ENCODE measurements around the gene HIGD1C. TPM values are rescaled to one million over a fixed set of nuclear protein-coding genes. Genes with fewer than 3 reads are reported as not detected.

HIGD1C gene
- total RNA-seq, 2 experiments from 2014 or later: not detected

- TF ChIP-seq CTCF (IDR thresholded peaks at IDR 0.05): no peak
- no peak for DNase-seq
- no peak overlapping the region for H3K4me3 Mint-ChIP-seq
- no peaks in the 10 kb centered on the region for H3K27me3 Mint-ChIP-seq
- H3K9me3 Mint-ChIP-seq: no peaks in the 10 kb centered on the region
- H3K4me1 Mint-ChIP-seq (ENCODE audit: low read depth): peaks cover 15% of the 10 kb centered on the region
- POLR2A ChIA-PET: no interaction called here
- intact Hi-C loops (cut with micrococcal nuclease): loop anchor here (10.0 kb wide), 1 partner anchor 168 kb away; no protein-coding TSS in a partner anchor
- H3K27ac Mint-ChIP-seq: no peak overlapping the region
- CTCF ChIA-PET: no interaction called here
- peaks cover 50% of the 10 kb centered on the region for H3K36me3 Mint-ChIP-seq (ENCODE audit: low read depth)
- no peak for ATAC-seq
These were observed 40.5 kb downstream of the HIGD1C start for GRCh38 chr12:50992819-50993218.

DNA sequence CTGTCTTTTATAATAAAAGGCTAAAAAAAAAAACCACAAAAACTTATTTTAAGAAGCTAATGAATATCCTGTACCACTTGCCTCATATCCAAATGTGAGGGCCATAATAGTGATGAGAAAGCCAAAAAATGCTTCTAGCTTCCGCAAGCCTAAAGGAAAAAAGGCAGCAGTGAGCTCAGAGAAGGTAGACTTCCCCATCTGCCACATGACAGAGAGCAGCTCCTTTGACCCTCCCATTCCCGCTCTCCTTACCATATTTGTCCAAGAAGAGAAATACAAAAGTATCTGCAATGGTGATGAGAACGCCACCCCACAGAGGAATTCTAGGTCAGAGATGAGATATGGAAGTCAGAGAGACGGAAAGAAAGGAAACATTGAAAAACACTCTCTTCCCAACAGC lies 46.7 kb downstream of the HIGD1C start:
- no peak for DNase-seq
- Mint-ChIP-seq H3K27ac (no peak overlapping the region), H3K27me3 (no peaks in the 10 kb centered on the region), H3K36me3 (ENCODE audit: low read depth) (peaks cover 43% of the 10 kb centered on the region), H3K4me1 (ENCODE audit: low read depth) (peaks cover 17% of the 10 kb centered on the region), H3K9me3 (no peaks in the 10 kb centered on the region), H3K4me3 (no peak overlapping the region)
- ChIA-PET POLR2A (interaction anchor here (1.2 kb wide), 1 partner anchor 11 kb away, joined by 4 read pairs; no protein-coding TSS in a partner anchor), CTCF (interaction anchor here (0.6 to 1.2 kb wide), 3 partner anchors 12 to 48 kb away, joined by 3 read pairs; no protein-coding TSS in a partner anchor)
- TF ChIP-seq CTCF (IDR thresholded peaks at IDR 0.05): no peak
- ATAC-seq: no peak
- intact Hi-C loops (cut with micrococcal nuclease): loop anchor here (10.0 kb wide), 1 partner anchor 174 kb away; no protein-coding TSS in a partner anchor

- no peak for ATAC-seq
These were observed 47.9 kb downstream of the HIGD1C start for GRCh38 chr12:51000245-51000644.

DNA sequence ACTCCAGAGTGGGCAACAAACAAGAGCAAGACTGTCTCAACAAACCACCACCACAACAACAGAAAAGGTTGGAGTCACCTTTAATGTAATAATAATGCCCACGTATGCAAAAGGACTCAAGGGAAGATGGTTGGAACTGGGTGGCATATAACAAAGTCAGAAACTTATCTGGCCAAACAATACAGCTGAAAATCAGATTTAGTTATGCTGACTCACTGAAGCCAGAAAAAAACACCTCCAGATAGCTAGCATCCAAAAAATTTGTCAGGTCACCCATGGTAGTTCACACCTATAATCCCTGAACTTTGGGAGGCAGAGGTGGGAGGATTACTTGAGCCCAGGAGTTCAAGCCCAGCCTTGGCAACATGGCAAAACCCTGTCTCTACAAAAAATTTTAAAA lies 49.5 kb downstream of the HIGD1C start:
- ATAC-seq (no peak), DNase-seq (no peak)
- no peak for TF ChIP-seq CTCF (IDR thresholded peaks at IDR 0.05)
- Mint-ChIP-seq H3K27ac (no peak overlapping the region), H3K9me3 (no peaks in the 10 kb centered on the region), H3K36me3 (ENCODE audit: low read depth) (peaks cover 35% of the 10 kb centered on the region), H3K4me1 (ENCODE audit: low read depth) (peaks cover 17% of the 10 kb centered on the region), H3K4me3 (no peak overlapping the region), H3K27me3 (no peaks in the 10 kb centered on the region)
- POLR2A ChIA-PET: no interaction called here
- CTCF ChIA-PET: no interaction called here
- intact Hi-C loops (cut with micrococcal nuclease): no loop called here

More at GRCh38 chr12:51000245-51000644, 47.9 kb downstream of the HIGD1C start:
- Mint-ChIP-seq H3K9me3 (no peaks in the 10 kb centered on the region), H3K27me3 (no peaks in the 10 kb centered on the region), H3K4me3 (no peak overlapping the region), H3K36me3 (ENCODE audit: low read depth) (peaks cover 37% of the 10 kb centered on the region), H3K27ac (peak overlapping the region; percentile 59), H3K4me1 (ENCODE audit: low read depth) (peaks cover 17% of the 10 kb centered on the region)
- no peak for TF ChIP-seq CTCF (IDR thresholded peaks at IDR 0.05)
- POLR2A ChIA-PET: no interaction called here
- CTCF ChIA-PET: no interaction called here
- intact Hi-C loops (cut with micrococcal nuclease): no loop called here
- peak; percentile 11 for DNase-seq

GRCh38 chr12:51004504-51004903 lies 52.2 kb downstream of the HIGD1C start:
- ChIA-PET CTCF (no interaction called here), POLR2A (interaction anchor here (0.7 kb wide), 1 partner anchor 12 kb away, joined by 3 read pairs; no protein-coding TSS in a partner anchor)
- TF ChIP-seq CTCF (IDR thresholded peaks at IDR 0.05): no peak
- Mint-ChIP-seq H3K27ac (no peak overlapping the region), H3K27me3 (no peaks in the 10 kb centered on the region), H3K4me3 (no peak overlapping the region), H3K4me1 (ENCODE audit: low read depth) (peaks cover 18% of the 10 kb centered on the region), H3K9me3 (no peaks in the 10 kb centered on the region), H3K36me3 (ENCODE audit: low read depth) (peaks cover 40% of the 10 kb centered on the region)
- intact Hi-C loops (cut with micrococcal nuclease): no loop called here
- ATAC-seq (no peak), DNase-seq (no peak)

All from activated CD8-positive, alpha-beta T cell treated with anti-CD3 and anti-CD28 coated beads for 36 hours (primary cell).